OCI-LY1 (cell line): ENCODE measurements around the gene MMP14.

Experiments used
- EZH2 ChIP-seq: fragments of 200-600 bp; sonication (generic), shearing (Covaris generic); IDR thresholded peaks from 2 replicates; pipeline ENCODE4 v1.8.0; 2017; ENCODE audit warnings: borderline replicate concordance, mixed run types, mild to moderate bottlenecking, antibody characterized with exemption, low read length, moderate library complexity, mixed read lengths
- TF ChIP-seq, protein P1 (sequence below): fragments of 200-600 bp; sonication (generic), shearing (Covaris generic); IDR thresholded peaks from 2 replicates; pipeline ENCODE4 v1.5.1; 2017; ENCODE audit warnings: mild to moderate bottlenecking, antibody characterized with exemption, low read length, moderate library complexity, mixed read lengths

DNA sequence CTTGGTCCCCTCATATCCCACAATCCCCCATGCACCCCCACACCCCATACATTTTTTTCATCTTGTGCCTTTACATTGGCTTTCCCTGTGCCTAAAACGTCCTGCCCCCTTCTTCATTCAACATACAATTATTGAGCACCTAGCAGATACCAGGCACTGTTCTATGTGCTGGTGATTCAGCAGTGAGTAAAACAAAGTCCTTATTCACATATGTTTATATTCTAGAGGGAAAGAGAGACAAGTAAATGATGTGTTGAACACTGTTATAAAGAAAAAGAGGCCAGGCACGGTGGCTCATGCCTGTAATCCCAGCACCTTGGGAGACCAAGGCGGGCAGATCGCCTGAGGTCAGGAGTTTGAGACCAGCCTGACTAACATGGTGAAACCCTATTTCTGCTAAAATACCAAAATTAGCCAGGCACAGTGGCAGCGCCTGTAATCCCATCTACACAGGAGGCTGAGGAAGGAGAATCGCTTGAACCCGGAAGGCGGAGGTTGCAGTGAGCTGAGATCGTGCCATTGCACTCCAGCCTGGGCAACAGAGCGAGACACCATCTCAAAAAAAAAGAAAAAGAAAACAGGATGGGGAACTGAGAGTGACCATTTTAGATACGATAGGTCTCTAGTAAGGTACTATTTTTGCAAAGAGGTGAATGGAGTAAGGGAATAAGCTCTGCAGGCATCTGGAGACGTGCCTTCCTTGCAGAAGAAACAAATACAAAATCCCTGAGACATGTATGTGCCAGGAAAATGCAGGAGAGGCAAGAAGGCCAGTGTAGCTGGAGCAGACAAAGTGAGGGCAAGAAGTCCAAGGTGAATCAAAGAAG lies 33.3 kb upstream of the MMP14 start:
- TF ChIP-seq, protein P1, sequence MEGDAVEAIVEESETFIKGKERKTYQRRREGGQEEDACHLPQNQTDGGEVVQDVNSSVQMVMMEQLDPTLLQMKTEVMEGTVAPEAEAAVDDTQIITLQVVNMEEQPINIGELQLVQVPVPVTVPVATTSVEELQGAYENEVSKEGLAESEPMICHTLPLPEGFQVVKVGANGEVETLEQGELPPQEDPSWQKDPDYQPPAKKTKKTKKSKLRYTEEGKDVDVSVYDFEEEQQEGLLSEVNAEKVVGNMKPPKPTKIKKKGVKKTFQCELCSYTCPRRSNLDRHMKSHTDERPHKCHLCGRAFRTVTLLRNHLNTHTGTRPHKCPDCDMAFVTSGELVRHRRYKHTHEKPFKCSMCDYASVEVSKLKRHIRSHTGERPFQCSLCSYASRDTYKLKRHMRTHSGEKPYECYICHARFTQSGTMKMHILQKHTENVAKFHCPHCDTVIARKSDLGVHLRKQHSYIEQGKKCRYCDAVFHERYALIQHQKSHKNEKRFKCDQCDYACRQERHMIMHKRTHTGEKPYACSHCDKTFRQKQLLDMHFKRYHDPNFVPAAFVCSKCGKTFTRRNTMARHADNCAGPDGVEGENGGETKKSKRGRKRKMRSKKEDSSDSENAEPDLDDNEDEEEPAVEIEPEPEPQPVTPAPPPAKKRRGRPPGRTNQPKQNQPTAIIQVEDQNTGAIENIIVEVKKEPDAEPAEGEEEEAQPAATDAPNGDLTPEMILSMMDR = no peak
- no peak for TF ChIP-seq EZH2
